AML-193 (cell line): ENCODE measurements around the gene SORCS2.

Source experiments
- DNase-seq, 2 experiments: peaks; one replicate each; lab custom pipeline; 2025; lab: John Stamatoyannopoulos, UW

Gene SORCS2

DNA sequence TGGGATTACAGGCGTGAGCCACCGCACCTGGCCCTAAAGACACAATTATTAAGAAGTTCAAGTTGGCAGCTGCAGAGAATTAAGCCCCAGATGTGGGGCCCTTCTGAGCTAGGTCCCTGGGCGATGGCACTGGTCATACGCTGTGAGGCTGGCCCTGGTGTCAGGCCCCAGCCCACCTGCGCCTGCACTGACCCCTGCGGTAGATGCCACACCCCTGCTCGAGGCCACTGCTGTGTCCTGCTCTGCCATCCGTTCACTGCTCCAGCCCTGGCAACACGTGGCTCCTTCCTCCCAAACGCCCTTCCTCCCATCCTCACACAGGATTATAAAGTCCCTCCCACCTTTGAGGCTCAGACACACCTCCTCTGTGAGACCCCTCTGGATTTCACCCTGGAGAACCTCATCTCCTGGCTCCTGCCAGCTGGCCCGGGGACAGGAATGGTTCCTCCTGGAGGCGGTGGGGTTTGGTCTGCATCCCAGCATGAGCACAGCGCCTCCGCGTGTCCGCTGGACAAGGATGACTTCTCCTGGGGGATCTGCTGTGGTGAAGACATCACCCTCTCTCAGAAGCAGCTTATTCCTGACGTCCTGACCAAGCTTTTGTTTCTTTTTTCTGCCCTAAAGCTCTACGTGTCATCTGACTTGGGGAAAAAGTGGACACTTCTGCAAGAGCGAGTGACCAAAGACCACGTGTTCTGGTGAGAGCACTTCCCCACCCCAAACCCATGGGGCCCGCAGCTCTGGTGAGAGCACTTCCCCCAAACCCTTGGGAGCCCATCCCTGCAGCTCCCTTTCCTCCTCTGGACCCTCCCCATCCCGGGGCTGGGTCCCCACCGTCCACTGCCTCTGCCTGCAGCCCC, 461.4 kb downstream of the SORCS2 start:
- no peak for DNase-seq

DNA sequence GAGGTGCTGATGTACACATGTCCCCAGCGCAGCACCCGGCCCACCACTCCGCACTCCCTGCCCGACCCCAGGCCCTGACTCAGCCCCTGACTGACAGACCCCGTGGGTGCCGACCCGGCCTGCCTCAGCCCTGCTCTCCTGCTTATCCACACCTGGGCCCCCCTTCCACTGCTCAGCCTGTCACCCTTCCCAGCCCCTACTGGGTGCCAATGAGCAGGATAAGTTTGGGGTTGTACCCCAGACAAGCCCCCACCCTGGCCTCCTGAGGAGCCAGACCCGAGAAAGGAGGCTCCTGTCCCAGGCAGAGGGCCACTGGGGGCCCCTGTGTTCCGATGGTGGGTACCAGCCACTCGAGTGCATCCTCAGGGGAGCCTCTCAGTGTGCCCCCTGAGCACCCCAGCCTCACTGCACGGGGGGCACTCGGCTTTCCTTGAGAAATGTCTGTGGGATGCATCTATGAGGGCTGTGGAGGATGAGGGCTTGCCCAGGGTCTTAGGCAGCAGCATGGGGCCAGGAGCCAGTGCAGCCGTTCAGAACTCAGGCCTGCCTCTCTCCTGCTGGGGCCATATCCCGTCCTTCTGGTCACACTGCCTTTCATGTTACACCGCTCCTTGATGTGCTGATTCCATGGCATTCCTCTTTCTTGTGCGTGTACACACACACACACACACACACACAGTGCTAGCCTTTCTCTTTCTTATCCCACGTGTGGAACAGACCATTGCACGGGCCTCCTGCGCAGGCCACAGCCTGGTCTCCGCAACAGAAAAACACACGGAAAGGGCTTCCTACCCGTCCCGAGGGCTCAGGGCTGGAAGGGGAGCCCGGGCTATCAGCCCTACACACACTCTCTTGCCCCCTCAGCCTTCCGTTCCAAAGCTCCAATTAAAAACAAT, 462.5 kb downstream of the SORCS2 start:
- no peak for DNase-seq

DNA sequence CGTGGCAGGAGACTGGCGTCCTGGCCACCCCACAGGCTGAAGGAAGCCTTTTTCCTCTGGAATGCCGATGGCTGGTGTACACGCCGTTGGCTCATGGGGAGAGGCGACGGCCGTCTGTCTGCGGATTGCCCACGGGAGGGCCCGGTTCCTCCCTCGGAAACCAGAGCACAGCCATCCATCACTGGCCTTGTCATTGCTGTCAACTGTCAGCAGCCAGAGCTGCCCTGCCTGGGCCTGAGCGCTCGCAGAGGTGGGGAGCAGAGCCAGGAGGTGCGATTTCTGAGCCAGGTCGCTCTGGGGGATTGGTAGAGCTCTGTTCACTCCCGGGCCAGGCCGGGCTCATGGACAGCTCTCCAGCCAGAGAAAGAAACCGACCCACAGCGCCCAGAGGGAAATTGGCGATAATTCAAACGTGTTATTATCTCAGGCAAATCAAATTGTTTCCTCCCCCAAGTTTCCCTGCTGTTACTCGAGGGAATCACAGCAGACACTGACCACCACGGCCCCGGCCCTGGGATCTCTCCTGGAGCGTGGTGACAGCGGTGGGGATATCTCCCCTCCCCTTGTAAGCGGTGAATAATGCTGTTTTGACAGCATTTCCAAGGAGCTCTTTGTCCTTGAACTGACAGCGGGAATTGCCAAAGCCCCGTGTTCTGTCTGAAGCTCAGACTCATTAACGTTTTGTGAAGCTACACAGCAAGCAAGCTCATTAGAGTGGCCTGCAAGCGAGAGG, 463.3 kb downstream of the SORCS2 start:
- no peak for DNase-seq

DNA sequence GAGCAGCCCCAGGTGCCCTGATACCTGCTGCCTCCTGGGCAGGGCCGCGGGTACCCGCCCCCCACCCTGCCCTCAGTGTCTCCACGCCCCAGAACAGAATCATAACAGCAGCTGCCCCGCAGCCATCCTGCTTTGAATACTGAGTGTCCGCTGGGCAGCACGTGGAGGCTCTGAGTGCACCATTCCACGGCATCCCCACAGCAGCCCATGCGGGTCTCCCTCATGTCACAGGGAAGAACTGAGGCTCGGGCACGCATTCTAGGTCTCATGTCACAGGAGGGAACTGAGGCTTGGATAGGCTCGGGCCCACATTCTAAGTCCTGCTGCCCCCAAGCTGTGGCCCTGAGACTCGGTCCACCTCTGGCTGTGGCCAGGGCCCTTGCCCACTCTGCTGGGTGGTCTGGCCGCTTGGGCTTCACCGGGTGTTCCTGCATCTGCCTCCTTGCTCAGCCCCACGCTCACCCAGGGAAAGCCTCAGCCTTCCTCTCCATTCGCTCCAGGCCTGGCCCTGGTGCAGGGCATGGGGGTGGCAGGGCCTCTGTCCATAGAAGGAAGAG, 464.0 kb downstream of the SORCS2 start:
- no peak for DNase-seq

DNA sequence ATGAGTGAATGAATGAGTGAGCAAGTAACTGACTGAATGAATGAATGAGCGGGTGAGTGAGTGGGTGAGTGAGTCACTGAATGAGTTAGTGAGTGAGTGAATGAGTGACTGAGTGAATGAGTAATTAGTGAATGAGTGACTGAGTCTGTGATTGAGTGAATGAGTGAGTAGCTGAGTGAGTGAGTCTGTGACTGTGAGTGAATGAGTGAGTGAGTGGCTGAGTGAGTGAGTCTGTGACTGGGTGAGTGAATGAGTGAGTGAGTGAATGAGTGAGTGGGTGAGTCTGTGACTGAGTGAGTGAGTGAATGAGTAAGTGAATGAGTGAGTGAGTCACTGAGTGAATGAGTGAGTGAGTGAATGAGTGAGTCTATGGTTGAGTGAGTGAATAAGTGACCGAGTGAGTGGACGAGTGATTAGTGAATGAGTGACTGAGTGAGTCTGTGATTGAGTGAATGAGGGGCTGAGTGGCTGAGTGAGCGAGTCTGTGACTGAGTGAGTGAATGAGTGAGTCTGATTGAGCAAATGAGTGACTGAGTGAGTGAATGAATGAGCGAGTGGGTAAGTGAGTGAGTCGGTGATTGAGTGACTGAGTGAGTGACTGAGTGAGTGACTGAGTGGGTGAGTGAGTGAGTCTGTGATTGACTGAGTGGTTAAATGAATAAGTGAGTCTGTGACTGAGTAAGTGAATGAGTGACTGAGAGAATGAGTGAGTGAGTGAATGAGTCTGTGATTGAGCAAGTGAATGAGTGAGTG, 465.4 kb downstream of the SORCS2 start:
- DNase-seq = no peak

DNA sequence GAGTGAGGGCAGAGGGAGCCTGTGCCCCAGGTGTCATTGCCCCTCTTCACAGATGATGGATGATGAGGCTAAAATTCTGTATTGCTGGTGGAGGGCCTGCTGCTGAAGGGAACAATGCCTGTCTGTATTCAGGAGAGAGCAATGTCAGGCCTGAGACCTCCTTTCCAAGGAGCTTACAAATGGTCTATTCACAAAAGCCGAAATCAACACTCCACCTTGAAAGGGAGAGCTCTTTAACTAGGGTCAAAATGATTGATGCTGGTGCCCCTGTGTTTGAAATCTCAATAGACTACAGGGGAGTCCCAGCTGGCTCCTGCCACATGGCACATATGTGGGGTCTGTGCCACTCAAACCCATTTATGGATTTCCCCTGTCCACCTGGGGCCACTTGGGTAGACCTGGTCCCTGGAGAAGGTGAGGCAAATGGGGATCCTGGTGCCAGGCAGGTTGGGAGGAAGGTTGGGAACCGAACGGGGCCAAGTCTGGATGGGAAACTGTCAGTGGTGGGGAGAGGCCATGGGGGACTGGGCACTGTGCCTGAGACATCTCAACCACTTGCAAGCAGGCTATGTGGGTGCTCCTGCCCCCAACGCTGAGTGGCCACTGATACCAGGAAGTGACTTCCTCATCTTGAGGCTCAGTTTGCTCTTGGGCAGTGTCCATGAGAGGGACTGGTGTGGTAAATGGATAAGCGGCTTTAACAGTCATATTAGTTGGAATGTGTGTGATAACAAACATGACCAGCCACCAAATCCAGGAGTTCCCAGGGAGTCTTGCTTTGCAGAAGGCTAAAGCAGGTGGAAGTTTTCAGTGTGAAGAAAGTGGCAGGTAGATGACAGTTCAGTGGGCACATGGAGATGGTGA, 466.2 kb downstream of the SORCS2 start:
- DNase-seq = no peak

DNA sequence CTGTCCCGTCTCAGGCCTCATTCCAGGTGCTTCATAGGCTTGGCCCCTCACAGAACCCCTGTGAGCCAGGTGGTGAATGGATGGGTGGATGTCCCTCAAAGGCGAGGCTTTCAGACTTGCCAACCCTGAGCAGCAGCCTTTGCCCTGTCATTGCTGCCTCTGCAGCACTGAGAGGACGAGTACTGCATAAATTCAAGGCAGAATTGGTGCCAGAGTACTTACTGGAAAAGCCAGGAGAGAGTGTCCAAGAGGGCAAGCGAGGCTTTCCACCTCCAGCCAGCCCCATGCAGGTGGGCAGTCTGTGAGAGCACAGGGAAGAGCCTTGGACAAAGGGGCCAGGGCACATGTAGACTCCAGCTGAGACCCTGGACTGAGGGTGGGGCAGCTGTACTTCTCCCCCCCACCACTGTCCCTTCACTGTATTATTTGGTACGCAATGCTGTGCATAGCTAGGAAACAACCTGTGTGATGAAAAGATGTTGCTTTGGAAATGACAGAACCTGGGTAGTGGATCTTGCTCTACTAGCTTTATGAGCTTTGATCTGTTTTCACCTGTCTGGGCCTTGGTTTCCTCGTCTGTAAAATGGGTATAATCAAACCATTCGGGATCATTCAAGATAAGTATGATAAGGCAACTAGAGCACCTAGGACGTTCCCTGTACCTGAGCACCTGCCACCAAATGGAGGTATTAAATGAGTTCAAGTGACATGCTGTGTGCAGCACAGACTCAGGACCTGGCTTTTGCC, 467.3 kb downstream of the SORCS2 start:
- DNase-seq = no peak

DNA sequence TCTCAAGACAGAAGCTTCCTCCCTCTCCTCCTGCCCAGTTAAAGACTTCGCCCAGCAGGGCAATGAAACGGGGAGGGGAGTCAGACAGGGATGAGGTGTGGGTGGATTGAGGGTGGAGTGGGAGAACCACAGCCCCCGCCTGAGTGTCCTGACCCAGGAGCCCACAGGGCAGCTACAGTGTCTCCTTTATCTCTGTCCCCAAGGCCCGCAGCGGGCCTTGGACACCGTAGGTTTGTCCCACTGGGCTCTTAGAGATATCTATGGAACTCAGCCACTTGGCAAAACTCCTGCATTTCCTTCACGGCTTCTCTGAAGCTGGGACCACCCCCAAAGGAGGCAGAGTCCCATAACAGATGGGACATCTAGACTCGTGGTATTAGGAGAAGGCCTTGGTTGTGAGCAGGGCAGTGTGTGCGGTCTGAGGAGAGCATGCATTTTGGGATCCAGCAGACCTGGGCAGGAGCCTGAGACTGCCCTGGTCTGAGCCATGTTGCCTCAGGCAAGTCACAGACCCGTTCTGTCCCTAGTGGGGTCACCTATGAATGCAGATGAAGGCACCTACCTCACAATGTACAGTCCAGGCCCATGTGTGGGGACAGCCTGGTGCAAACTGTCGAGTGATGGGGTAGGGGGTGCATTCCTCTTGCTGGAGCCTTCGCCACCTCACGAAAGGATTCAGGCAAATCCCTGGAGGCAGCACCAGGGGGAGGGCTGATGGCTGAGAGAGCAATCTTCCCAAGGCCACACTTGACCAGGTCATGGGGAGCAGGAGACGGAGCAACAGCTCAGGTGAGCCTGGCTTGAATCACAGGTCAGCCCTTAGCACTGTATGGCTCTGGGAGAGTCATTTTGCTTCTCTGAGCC, 468.1 kb downstream of the SORCS2 start:
- DNase-seq = no peak

DNA sequence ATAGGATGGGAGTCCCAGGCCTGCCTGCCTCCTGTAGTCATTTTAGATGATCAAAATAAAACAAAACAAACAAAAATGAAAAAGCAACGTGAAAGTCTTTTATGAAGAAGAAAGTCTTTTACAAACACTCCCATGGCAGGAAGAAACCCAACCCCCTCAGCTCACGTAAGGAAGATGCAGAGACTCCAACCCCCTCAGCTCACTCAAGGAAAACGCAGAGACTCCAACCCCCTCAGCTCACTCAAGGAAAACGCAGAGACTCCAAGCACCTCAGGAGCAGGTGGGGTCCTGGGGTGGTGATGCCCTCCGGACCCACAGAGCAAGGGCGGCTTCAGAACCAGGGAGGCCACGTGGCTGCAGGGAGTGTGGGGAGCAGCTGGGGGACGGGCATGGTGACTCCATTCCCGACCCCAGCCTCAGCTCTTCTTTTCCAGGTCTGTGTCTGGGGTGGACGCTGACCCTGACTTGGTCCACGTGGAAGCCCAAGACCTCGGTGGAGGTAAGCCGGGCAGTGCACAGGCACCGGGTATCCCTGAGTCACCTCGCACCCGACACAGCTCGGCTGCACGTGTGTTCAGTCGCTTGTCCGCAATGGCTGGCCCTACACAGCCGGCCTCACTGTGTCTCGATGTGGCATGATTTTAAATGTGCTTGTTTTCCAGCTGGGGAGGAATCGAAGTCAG, 468.9 kb downstream of the SORCS2 start:
- no peak for DNase-seq

DNA sequence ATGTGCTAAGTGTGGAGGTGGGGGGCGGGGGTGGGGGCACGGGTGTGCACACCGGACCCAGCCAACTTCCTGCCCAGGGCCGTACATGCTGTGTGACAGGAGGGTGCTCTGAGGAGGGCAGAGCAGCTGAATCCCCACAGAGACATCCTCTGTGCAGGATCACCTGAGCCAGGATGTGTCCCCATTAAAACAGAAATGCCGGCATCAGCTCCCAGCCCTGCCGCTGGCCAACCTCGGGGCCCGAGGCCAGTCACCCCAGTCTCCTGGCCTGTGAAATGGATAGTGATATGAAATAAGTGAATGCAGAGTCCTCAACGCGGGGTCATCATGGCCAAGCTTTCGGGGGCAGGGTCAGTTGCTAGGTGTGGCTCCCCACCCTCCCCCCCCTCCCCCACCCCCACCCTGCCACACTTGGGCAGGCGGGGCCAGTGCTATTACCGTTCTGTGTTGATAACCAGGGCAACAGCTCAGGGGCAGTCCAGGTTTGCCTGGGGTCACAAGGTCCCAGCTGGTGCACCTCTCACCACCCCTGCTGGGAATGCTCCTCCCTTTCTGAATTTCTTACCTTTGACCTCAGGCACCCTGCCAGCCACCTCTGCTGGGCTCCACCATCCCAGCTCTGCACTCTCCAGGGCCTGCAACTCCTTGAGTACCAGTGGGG, 469.6 kb downstream of the SORCS2 start:
- DNase-seq = no peak

DNA sequence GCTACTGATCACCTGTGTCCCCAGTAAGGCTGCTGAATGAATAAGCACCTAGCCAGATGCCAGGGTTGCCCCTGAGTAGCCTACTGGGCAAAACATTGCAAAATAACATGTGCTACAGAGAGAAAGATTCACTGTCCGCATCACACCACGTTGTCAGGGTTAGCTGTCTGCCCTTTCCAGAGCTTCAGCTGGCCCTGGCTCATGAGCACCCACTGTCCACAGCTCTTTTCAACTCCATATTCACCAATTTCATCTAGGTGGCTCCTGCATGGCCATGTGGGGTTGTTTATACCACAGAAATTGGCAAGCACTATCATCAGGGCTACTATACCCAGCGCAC, 470.1 kb downstream of the SORCS2 start:
- no peak for DNase-seq

DNA sequence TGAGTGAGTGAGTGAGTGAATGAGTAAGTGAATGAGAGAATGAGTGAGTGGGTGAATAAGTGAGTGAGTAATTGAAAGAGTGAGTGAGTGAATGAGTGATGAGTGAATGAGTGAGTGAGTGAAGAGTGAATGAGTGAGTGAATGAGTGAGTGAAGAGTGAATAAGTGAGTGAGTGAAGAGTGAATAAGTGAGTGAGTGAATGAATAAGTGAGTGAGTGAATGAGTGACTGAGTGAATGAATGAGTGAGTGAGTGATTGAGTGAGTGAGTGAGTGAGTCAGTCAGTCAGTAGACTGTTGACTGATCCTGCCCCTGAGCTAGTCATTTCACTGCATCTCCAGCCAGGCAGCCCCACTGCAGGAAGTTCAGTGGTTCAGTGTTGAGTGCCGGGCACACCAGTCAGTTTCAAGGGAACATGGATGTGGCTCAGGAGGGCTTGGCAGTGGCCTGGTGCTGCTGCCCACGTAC, 470.8 kb downstream of the SORCS2 start:
- no peak for DNase-seq

DNA sequence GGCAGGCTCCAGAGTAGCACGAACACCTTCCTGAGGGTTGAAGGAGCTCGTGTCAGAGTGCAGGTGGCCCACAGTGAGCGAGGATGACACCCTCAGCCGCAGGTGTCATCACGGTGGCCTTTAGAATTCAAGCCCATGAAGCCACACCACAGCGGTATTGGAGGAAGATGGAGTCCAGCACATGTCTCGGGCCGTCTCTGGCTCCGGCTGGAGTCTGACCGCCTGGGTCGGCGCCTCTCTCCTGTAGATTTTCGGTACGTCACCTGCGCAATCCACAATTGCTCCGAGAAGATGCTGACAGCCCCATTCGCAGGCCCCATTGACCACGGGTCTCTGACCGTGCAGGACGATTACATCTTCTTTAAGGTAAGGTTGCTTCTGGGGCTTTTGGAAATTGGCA, 471.8 kb downstream of the SORCS2 start:
- no peak for DNase-seq

DNA sequence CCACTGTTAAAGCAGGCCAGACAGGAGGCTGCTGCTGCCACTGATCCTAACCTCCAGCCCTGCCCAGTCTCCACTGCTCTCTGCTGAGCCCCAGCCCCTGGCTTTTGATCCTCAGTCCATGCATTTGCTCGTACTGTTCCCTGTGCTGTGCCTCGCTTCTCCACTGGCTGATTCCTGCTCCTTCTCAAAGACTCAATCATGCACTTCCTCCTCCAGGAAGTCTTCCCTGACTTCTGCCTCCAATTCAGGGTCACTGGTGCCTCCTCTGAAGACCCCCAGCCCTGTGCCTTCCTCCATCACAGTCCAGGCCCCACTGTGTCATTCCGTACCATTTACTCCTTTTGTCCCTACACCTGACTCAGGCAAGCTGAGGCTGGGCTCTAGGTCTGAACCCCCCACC, 473.0 kb downstream of the SORCS2 start:
- no peak for DNase-seq

DNA sequence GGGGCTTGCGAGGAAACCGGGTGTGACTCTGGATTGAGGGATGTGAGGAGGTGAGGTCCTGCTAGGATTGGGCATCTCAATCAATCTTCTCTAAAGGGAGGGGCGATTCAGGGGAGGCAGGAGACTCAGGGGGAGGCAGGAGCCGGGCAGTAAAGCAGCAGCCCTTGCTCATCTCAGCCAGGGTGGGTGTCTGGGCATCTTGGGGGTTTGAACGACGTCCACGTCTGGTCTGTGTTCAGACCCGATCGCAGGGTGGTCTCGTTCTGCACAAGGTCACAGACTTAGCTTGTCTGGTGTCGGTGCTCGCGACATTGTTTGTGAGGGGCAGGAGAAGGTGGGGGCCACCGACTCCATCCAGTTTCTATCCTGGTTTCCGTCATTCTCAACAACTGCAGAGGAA, 473.7 kb downstream of the SORCS2 start:
- no peak for DNase-seq

DNA sequence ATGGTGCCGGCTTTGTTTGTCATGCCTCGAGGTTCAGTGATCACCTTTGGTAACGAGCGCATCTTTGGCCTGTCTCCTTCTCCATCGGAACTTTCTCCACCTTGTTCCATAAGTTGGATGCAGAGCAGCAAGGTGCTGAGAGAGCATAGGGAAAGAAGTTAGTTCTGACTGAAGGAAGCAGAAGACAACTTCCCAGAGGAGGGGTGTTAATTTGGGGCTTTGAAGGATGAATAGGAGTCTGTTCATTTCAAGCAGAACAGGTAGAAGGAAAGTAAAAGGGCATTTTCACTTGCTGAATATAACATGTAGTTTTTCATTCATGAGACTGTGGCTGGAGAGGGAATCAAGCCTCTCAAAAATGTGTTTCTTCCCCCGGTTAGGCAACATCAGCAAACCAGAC, 474.4 kb downstream of the SORCS2 start:
- no peak for DNase-seq

DNA sequence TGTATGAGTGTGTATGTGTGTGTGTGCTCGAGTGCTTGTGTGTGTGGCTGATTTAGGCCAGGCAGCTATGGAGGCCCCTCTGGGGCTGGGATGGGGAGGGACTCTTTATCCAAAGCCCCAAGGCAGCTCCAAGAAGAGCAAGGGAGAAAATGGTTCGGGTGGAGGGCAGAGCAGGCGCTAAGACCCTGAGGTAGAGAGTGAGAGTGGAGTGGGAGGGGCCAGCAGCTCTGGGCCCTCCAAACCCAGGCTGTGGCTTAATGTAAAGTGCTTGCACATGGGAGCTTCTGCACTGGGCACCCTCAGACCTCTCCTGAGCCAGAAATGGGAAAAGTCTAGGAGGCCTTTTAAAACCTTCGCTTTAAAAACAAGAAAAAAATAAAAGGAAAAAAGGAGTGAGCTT, 475.9 kb downstream of the SORCS2 start:
- DNase-seq = no peak

DNA sequence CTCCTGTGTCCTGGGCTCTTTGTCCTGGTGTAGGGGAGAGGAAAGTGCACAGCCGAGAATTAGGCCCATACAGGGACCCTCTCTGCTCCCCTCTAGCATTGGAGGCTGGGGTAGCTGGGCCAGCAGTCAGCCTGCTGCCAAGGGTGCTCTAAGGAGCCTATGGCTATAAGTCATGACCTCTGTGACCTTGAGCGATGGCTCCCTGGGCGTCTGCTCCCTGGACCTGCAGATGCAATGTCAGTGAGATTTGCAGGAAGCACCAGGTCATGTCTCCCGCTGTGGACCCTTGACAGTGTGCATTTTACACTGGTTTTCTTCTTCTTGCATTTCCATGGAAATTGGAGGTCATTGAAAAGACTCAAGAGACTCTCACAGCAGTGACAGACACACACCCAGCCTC, 476.5 kb downstream of the SORCS2 start:
- DNase-seq = no peak
